Adipocyte (in vitro differentiated cells): ENCODE results near the gene DDX17.
"Not testable (repeated sequence)": the region's sequence is repeated elsewhere in the genome, so short reads cannot be mapped to it uniquely, and the experiment has no call there.

Experiments used
- DNase-seq: peaks from one replicate; pipeline ENCODE4 v3.0.0-alpha.2; 2015; ENCODE audit warnings: low read depth
- H3K27me3 ChIP-seq: replicated peaks from 2 replicates; pipeline ENCODE4 v1.7.0; 2013; ENCODE audit warnings: mild to moderate bottlenecking, low read length, moderate library complexity; ENCODE audit not compliant: control insufficient read depth, insufficient read depth
- H3K36me3 ChIP-seq: 2 replicates; pipeline ENCODE4 v1.7.0; 2013; ENCODE audit warnings: low read length, mild to moderate bottlenecking, moderate library complexity; ENCODE audit not compliant: control insufficient read depth, insufficient read depth, severe bottlenecking
- H3K4me1 ChIP-seq: 2 replicates; pipeline ENCODE4 v1.7.0; 2013; ENCODE audit warnings: mild to moderate bottlenecking, low read length, moderate library complexity; ENCODE audit not compliant: control insufficient read depth, insufficient read depth
- H3K4me3 ChIP-seq: 2 replicates; pipeline ENCODE4 v1.7.0; 2013; ENCODE audit warnings: mild to moderate bottlenecking, low read length, moderate library complexity
- H3K9ac ChIP-seq: 2 replicates; pipeline ENCODE4 v1.7.0; 2013; ENCODE audit warnings: mild to moderate bottlenecking, low read length, moderate library complexity
- H3K9me3 ChIP-seq: 2 replicates; pipeline ENCODE4 v1.7.0; 2013; ENCODE audit warnings: mild to moderate bottlenecking, low read length, moderate library complexity; ENCODE audit not compliant: control insufficient read depth

DDX17 gene

GRCh38 chr22:38477585-38477984 is 28.5 kb downstream of the DDX17 start:
- no peak for DNase-seq
- Histone ChIP-seq H3K4me3 (no peak overlapping the region), H3K36me3 (peaks cover 46% of the 10 kb centered on the region), H3K4me1 (no peaks in the 10 kb centered on the region), H3K27me3 (no peaks in the 10 kb centered on the region), H3K9ac (no peak overlapping the region), H3K9me3 (no peaks in the 10 kb centered on the region)

- Histone ChIP-seq H3K36me3 (peaks cover 12% of the 10 kb centered on the region), H3K9ac (no peak overlapping the region), H3K4me1 (peaks cover 3% of the 10 kb centered on the region), H3K4me3 (no peak overlapping the region), H3K9me3 (no peaks in the 10 kb centered on the region), H3K27me3 (no peaks in the 10 kb centered on the region)
- DNase-seq, result no peak
Measured at GRCh38 chr22:38474003-38474607, 32.0 kb downstream of the DDX17 start.

- no peak for DNase-seq
- H3K9me3 ChIP-seq, result no peaks in the 10 kb centered on the region
- peaks cover 5% of the 10 kb centered on the region for H3K36me3 ChIP-seq
- no peak overlapping the region for H3K4me3 ChIP-seq
- H3K4me1 ChIP-seq, result peaks cover 13% of the 10 kb centered on the region
- no peaks in the 10 kb centered on the region for H3K27me3 ChIP-seq
- H3K9ac ChIP-seq, result no peak overlapping the region
Measured at GRCh38 chr22:38471237-38471636, 34.9 kb downstream of the DDX17 start.

GRCh38 chr22:38470179-38470578 is 35.9 kb downstream of the DDX17 start:
- H3K27me3 ChIP-seq, H3K9ac ChIP-seq, H3K4me3 ChIP-seq, H3K36me3 ChIP-seq, H3K9me3 ChIP-seq, DNase-seq: not testable (repeated sequence)
- peaks cover 13% of the 10 kb centered on the region for H3K4me1 ChIP-seq

- H3K4me1 ChIP-seq, result peaks cover 13% of the 10 kb centered on the region
- H3K9ac ChIP-seq, result peak overlapping the region; percentile 96
- peaks cover 2% of the 10 kb centered on the region for H3K36me3 ChIP-seq
- H3K4me3 ChIP-seq, result peak overlapping the region; percentile 93
- peaks cover 4% of the 10 kb centered on the region for H3K27me3 ChIP-seq
- no peak for DNase-seq
- no peaks in the 10 kb centered on the region for H3K9me3 ChIP-seq
Measured at GRCh38 chr22:38469306-38469781, 36.8 kb downstream of the DDX17 start.

- H3K4me3 ChIP-seq, result peak overlapping the region; percentile 93
- no peak for DNase-seq
- H3K4me1 ChIP-seq, result peaks cover 15% of the 10 kb centered on the region
- no peaks in the 10 kb centered on the region for H3K36me3 ChIP-seq
- peaks cover 4% of the 10 kb centered on the region for H3K27me3 ChIP-seq
- peak overlapping the region; percentile 96 for H3K9ac ChIP-seq
- no peaks in the 10 kb centered on the region for H3K9me3 ChIP-seq
Measured at GRCh38 chr22:38468443-38469305, 37.4 kb downstream of the DDX17 start.

GRCh38 chr22:38467904-38468442 is 38.1 kb downstream of the DDX17 start, which contains the start of gene KDELR3:
KDELR3 (plus strand) TSS chr22:38468096; CDS start chr22:38468234, 138 bp downstream.
- peak within 1 kb of the TSS; percentile 96 for H3K9ac ChIP-seq
- H3K27me3 ChIP-seq, result peaks cover 7% of the 10 kb centered on the region
- H3K4me1 ChIP-seq, result peaks cover 15% of the 10 kb centered on the region
- H3K9me3 ChIP-seq, result no peaks in the 10 kb centered on the region
- H3K4me3 ChIP-seq, result peak within 1 kb of the TSS; percentile 93
- H3K36me3 ChIP-seq, result no peaks in the 10 kb centered on the region
- peak; percentile 93 for DNase-seq

- no peaks in the 10 kb centered on the region for H3K36me3 ChIP-seq
Measured at GRCh38 chr22:38467438-38467903, 38.6 kb downstream of the DDX17 start.

GRCh38 chr22:38465673-38466490 is 40.2 kb downstream of the DDX17 start:
- no peak overlapping the region for H3K9ac ChIP-seq
- no peaks in the 10 kb centered on the region for H3K9me3 ChIP-seq
- H3K4me3 ChIP-seq, result no peak overlapping the region
- H3K36me3 ChIP-seq, result no peaks in the 10 kb centered on the region
- peaks cover 22% of the 10 kb centered on the region for H3K4me1 ChIP-seq
- no peak for DNase-seq
- H3K27me3 ChIP-seq, result peaks cover 21% of the 10 kb centered on the region

More at GRCh38 chr22:38467438-38467903, 38.6 kb downstream of the DDX17 start:
- peak overlapping the region; percentile 93 for H3K4me3 ChIP-seq
- no peak for DNase-seq
- H3K4me1 ChIP-seq, result peaks cover 15% of the 10 kb centered on the region
- peaks cover 8% of the 10 kb centered on the region for H3K27me3 ChIP-seq
- peak overlapping the region; percentile 96 for H3K9ac ChIP-seq
- H3K9me3 ChIP-seq, result no peaks in the 10 kb centered on the region

GRCh38 chr22:38464992-38465672 is 41.0 kb downstream of the DDX17 start:
- no peaks in the 10 kb centered on the region for H3K36me3 ChIP-seq
- H3K27me3 ChIP-seq, result peaks cover 28% of the 10 kb centered on the region
- DNase-seq, result no peak

More at GRCh38 chr22:38464992-38465672, 41.0 kb downstream of the DDX17 start:
- Histone ChIP-seq H3K9me3 (no peaks in the 10 kb centered on the region), H3K9ac (no peak overlapping the region), H3K4me1 (peaks cover 22% of the 10 kb centered on the region), H3K4me3 (no peak overlapping the region)
